Measurements from ENCODE around the gene CLECL1. TPM values are rescaled to one million over a fixed set of nuclear protein-coding genes. Genes with fewer than 3 reads are reported as not detected.
"Not testable (repeated sequence)": the region's sequence is repeated elsewhere in the genome, so short reads cannot be mapped to it uniquely, and the experiment has no call there.

The CLECL1 gene
- polyA plus RNA-seq, 4 donors: 0.19 to 0.47 (median 0.38) TPM; not detected in 1

DNA sequence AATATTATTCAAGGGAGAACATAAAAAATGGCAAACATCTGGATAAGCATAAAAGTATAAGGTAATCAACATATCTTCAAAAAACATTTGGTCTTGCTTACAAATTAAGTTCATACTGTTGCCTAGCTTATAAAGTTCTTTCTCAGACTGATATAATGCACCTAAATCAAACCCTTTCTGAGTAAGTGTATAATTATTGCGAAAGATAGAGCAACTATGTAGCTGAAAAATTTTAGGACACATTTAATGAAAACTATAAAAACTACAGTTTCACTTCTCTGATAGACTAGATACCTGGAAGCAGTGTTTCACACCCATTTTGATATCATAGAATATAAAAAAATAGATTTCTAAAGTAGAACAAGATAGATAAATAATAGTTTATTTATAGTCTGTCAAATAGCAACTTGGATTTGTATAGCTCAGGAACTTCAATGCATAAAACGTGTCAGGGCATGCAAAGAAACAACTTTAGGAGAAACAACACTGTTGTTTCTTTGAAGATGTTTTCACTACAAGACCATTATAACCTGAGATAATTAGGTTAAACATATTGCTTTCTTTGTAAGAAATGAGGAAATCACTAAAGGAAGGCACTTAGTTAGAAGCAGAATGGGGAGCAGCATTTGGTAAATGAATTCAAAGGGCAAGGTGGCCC, 7.6 kb downstream of the CLECL1 start:
- DNase-seq (ENCODE audit: low read depth in 4 of 4, low spot score in 2 of 4): no peak

DNA sequence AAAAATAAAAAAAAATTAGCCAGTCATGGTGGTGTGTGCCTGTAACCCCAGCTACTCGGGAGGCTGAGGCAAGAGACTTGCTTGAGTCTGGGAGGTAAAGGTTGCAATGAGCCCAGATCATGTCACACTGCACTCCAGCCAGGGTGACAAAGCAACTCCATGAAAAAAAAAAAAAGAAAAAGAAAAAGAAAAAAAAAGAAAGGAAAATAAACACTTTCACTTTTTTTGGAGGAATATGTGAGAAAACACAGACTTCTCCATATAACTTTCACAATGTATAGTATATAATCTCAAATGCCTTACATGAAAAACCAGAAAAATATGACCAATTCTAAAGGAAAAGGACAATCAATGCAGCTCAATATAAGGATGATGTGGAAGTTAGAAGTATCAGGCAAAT, 8.9 kb downstream of the CLECL1 start:
- no peak for DNase-seq (ENCODE audit: low read depth in 4 of 4, low spot score in 2 of 4)

DNA sequence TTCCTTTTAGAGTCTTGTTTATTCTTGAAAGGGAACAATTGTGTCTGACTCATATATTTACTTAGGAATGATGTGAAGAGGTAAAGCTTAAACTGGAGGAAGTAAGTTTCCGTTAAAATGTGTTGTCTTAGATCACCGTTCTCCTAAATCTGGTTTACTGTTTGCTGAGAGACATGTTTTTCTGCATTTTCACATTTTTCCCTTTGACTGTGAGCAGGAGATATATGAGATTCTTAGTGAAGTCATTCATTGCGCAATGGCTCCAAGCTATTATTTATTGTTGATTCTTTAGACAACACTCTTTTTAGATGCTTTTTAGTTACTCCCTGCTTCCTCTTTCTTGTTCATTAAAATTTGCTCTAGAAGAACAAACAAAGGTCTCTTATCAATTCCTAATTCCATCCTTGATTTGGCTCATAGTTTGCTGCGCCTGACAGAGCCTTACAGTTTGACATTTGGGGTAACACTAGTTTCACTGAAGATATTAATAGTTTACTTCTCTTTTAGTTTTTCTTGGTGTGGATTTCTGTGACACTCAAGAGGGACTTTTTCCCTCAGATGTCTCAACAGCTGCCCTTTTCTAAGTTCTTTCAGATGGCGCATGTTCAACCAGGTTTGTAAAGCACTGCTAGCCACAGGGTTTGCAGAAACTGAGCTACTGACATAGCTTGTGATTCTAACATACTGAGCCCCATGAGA, 11.4 kb downstream of the CLECL1 start:
- DNase-seq (ENCODE audit: low read depth in 4 of 4, low spot score in 2 of 4): no peak

DNA sequence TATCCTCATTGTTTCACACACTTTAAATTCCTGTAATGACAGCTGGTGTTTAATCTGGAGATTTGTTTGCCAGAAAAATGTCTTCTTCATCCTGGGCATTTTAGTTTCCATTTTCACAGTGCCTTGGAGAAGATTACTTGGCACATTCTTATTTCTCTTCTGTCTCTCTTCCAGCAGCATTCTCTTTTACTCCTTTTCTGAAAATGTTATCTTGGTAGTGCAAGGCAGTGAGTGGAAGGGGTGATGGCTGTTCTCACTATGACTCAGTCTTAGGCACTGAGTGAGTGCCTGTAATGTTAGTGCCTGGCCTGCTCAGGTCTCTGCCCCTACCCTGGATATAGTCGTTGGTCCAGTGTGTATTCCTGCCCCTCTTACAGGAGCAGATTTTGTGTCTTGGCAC, 13.1 kb downstream of the CLECL1 start:
- no peak for DNase-seq (ENCODE audit: low read depth in 4 of 4, low spot score in 2 of 4)

DNA sequence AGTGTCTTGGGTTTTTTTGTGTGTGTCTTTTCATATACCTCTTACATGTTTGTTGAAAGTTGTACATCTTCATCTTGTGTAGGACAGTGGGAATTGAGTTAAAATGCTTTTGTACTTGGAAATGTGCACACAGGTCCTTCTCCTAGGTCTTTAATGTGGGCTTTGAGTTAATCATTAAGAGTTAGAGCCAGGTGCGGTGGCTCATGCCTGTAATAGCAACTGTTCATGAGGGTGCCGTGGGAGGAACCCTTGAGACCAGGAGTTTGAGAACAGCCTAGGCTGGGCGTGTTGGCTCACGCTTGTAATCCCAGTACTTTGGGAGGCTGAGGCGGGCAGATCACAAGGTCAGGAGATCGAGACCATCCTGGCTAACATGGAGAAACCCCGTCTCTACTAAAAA, 13.9 kb downstream of the CLECL1 start:
- DNase-seq (ENCODE audit: low read depth in 4 of 4, low spot score in 2 of 4): no peak

DNA sequence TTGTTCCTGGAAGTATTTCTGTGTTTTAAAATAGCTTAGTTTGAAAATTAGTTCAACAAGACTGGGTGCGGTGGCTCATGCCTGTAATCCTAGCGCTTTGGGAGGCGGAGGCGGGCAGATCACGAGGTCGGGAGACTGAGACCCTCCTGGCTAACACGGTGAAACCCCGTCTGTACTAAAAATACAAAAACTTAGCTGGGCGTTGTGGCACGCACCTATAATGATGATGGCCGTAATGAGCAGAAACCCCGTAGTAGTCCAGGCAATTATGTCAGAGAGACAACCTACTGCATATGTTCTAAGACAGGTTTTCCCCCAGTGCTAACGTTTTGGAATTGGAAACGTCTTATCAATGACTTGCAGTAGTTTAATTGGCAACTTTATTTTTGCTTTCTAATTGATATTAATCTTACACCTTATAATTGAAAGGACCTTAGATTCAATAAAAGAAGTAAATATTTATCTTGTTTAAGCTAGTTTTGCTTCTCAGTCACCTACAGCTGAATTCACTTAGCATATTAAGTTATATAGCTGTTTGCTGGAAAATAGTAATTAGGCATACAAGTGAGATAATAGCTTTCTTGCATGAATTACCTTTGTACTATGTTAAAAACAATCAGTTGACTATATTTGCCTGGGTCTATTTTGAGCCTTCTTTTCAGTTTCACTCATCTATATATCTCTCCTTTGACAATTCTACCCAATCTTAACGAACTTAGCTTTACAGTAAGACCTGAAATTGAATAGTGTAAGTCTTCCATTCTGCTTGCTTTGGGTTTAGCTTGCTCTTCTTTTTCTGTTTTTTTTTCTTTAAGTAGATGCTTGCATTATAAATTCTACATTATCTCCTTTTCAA, 15.6 kb downstream of the CLECL1 start:
- no peak for DNase-seq (ENCODE audit: low read depth in 4 of 4, low spot score in 2 of 4)

DNA sequence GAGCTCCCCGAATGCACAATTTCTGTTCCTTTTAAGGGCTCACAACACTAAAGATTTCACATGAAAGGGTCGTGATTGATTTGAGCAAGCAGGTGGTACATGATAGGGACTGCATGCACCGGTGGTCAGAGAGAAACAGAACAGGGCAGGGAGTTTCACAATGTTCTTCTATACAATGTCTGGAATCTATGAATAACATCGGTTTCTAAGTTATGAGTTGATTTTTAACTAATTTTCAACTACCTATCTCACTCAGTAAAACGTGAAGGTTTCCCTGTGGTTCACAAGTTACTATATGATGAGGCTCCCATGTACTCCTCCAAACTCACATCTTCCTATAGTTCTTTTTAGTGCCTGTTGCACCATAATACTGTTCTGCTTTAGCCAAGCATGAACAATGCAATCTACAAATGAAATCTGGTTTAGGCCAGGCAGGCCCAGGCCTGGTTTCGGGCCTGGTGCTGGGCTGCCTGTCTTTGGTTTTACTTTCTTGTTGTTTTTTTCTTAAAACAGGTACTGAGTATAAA, 19.8 kb downstream of the CLECL1 start:
- not testable (repeated sequence) for DNase-seq (ENCODE audit: low read depth in 4 of 4, low spot score in 2 of 4)

DNA sequence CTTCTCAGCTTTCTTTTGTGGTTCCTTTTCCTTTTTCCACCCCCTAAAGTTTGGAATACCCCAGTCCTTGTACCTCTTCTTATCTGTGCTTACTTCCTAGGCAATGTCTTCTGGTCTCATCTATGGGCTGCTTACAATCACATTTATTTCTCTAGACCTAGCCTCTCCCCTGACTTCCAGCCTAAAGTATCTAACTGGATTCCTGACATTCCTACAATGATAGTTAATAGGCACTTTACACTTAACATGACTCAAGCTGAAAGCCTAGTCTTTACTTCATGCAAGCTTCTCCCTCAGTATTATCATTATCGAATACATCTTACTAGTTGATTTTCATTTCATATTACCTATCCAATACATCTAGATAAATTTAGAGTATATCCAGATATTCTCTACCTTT, 21.2 kb downstream of the CLECL1 start:
- no peak for DNase-seq (ENCODE audit: low read depth in 4 of 4, low spot score in 2 of 4)

DNA sequence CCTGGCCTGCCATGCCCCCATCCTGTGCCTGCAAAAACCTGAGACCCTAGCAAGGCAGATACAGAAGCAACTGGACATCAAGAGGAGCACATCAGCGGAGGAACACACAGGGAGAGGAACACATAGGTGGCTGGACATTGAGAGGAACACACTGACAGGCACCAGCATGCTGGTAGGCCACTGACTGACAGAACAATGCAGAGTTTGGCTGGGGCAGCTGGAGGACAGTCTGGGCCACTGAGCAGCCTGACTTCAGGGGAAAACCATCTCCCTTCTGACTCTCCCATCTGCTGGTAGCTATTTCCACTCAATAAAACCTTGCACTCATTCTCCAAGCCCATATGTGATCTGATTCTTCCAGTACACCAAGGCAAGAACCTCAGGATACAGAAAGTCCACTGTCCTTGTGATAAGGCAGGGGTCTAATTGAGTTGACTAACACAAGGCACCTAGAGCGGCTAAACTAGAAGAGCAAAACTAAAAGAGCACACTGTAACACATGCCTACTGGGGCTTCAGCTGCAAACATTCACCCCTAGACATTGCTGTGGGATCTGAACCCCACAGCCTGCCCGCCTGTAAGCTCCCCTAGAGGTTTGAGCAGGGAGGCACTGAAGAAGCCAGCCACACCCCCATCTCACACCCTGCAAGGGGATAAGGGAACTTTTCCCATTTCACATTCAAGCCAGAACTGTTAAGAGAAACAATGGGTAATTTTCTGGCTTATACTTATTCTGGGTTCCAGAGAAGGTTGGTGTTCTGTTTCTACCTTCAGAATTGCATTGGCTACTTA, 22.1 kb downstream of the CLECL1 start:
- DNase-seq (ENCODE audit: low read depth in 4 of 4, low spot score in 2 of 4): no peak

DNA sequence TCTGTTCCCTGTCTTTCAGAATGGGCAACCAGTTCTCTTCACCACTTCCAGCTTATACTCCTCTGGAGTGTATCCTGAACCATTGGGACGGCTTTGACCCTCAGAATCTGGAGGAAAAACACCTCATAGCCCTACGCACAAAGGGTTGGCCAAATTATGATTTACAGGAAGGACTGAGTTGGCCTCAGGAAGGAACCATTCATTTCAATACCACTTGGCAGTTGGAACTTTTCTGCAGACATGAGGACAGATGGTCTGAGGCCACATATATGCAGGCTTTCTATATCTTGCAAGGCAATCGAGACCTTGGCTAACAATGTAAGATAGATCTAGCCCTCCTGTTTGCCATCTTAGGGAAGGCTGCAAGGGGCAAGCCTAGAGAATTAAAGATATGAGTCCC, 24.0 kb downstream of the CLECL1 start:
- DNase-seq (ENCODE audit: low read depth in 4 of 4, low spot score in 2 of 4): no peak

DNA sequence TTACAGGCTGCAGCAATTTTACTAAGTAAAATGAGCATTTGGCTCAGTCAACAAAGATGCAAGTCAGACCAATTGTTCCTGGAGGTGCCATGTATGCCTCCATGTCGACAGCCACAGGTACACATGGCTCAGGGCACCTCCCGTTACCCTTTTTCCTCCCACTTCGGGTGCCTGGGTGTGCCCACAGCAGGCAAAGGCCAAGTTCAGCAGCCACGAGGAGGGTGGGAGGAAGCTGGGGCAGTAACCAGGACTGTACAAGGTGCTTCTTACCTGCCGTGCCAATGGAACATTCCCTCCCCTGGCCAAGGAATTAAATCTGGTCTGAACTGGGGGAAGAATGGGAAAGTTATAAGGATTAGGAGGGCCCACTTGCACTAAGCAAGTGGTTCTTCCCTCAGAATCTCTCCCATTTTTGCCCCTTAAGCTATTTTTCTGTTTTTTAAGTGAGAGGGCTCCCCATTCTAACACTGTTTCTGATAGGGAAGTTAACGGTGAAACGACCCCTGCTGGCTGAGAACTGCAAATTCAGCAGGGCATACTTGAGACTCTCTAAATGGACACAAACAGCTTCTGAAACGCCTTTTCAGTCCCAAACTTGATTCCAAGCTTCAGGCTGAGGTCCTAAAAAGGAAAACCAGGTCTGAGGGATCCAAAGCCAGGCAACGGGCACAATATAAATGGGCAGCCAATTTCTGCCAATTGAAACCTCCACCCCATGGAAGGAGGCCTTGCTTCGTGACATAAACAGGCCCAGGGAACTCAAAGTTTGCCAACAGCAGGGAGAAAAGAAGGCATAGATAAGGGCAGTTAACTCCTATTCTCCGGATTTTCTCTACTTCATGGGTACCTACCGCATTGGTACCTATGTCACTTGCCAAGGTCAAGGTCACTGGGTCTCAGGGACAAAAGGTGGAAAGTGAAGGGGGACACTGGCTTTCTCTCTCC, 24.8 kb downstream of the CLECL1 start:
- no peak for DNase-seq (ENCODE audit: low read depth in 4 of 4, low spot score in 2 of 4)

DNA sequence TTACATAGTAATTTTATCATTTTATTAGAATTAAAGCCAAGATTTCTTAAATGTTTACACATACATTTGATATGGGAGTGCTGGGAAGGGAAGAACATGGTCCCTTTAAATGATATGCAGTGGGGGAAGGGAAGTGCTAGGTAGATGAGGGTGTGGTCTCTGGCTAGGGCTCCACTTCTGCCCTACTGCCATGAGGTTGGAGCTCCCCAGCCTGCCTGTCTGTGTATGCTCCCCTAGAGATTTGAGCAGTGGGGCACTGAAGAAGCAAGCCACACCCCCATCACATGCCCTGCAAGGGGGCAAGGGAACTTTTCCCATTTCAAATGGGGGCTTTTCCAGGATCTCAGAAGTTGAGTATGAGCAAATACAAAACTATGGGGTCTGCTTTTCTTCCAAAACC, 25.5 kb downstream of the CLECL1 start:
- DNase-seq (ENCODE audit: low read depth in 4 of 4, low spot score in 2 of 4): no peak

DNA sequence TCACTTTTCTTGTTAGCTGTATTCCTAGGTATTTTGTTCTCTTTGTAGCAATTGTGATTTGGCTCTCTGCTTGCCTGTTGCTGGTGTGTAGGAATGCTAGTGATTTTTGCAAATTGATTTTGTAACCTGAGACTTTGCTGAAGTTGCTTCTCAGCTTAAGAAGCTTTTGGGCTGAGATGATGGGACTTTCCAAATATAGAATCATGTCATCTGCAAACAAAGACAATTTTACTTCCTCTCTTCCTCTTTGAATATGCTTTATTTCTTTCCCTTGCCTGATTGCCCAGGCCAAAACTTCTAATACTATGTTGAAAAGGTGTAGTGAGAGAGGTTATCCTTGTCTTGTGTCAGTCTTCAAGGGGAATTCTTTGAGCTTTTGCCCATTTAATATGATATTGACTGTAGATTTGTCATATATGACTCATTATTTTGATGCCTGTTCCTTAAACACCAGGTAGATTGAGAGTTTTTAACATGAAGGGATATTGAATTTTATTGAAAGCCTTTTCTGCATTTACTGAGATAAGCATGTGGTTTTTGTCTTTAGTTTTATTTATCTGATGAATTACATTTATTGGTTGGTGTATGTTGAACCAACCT, 26.7 kb downstream of the CLECL1 start:
- no peak for DNase-seq (ENCODE audit: low read depth in 4 of 4, low spot score in 2 of 4)

DNA sequence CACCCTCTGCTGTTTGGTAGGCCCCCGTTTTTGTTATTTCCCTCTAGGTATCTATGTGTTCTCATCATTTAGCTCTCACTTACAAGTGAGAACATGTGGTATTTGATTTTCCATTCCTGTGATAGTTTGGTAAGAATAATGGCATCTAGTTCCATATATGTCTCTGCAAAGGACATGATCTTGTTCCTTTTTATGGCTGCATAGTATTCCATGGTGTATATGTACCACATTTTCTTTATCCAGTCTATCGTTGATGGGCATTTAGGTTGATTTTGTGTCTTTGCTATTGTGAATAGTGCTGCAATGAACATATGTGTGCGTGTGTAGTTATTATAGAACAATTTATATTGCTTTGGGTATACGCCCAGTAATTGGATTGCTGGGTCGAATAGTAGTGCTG, 28.3 kb downstream of the CLECL1 start:
- DNase-seq (ENCODE audit: low read depth in 4 of 4, low spot score in 2 of 4): not testable (repeated sequence)

DNA sequence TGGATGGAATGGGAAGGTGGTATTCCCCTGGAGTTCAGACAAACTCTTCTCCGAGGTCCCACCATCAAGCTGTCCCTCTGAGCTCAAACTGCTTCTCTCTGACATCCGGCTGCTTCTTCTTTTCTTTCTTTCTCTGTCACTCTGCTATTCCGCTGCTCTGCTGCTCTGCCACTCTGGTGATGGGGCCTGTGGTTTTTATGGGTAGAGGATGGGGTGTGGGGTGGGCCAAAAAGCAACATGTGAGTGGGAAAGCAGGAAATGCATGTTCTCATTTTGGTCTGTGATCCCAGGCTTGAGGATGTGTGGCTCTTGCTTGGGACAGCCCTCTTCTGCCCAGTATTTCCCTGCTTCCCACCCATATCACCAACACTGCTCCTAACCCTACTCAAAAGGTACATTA, 30.6 kb downstream of the CLECL1 start:
- DNase-seq (ENCODE audit: low read depth in 4 of 4, low spot score in 2 of 4): no peak

DNA sequence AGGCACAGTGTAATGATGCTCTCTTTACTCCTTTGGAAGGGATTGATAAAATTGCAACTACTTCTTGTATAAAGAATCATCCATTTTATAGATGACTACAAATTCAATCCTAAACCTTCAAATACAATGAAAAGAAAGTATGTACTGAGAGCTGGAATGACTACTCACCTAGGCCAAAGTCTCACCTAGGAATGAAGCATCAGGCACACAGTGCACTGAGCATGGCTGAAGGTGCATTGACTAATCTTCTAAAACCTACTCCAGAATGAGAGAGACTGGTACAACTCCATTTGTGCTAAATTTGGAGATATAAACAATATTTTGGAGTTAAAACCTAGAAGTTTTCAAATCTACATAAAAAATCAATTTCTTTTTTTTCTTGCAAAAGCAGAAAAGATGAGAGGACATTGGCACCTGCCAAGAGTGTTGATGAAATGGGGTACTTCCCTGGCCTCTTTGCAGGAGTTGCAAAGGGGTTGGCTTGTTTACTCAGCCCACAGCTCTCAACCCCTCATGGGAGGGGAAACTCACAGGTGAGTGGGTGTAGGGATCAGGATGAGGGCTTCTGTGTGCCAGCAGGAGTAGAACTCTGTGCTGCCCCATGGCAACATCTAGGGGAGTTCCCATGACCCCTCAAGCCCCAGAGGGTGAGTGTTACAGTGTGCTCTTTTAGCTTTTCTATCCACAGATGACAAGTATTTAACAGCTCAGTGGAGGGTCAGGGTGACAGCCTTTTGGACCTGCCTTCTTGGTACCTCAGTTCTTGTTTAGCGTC, 31.3 kb downstream of the CLECL1 start:
- DNase-seq (ENCODE audit: low read depth in 4 of 4, low spot score in 2 of 4): no peak

DNA sequence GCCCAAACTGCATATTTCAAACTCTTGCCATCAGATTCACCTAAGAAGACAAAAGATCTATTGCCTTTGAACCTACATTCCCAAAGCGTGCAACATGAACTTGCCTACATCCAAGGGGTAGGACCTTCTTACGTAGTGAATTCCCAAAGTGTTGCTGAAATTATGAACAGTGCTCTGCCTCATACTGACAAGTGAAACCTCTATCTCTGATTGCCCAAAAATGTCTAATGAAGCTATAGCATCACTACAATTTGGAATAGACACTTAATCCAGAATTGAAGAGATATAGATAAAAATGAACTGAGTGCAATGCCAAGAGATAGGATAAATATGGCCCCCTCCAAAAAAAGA, 32.3 kb downstream of the CLECL1 start:
- no peak for DNase-seq (ENCODE audit: low read depth in 4 of 4, low spot score in 2 of 4)

DNA sequence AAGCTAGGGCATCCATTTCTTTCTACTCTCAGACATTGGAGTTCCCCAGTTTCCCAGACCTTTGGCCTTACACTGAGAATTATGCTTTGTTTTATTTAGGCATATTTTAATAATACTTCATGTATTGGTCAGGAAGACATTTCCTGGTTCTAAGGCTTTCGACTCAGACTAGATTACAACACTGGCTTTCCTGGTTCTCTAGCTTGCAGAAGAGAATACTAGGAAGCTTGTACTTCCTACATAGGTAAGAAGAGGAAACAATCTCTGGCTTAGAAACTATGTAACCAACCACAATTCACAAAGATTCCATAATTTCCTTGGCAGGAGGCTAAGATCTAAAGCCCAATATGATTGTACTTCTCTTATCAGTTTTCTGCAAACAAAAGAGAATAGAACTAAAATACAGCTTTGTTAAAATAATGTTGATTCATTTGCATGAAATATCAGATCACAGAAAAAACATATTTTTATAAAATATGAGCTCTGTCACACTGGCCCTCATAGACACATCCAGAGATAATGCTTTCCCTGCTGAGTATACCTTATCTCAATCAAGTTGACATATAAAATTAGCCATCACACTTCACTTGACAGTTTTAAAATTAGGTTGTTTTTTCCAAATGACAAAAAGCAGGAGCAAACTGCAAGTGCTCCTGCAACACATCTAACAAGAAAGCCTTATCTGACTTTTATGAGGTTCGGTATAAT, 32.8 kb downstream of the CLECL1 start:
- DNase-seq (ENCODE audit: low read depth in 4 of 4, low spot score in 2 of 4): no peak

Measured in left renal cortex interstitium (tissue), 4 donors.